G401.6 (cell line): ENCODE results near the gene SERPINB5.

Source experiments
- FAIRE-seq: peaks from 2 replicates; lab custom pipeline; 2012; peaks lifted over from hg19 to GRCh38; lab: Jason Lieb, UNC

The SERPINB5 gene

GRCh38 chr18:63468575-63468974, 8.2 kb upstream of the SERPINB5 start:
- no peak for FAIRE-seq

GRCh38 chr18:63470751-63471150, 6.0 kb upstream of the SERPINB5 start:
- FAIRE-seq = no peak

GRCh38 chr18:63472380-63472779, 4.4 kb upstream of the SERPINB5 start:
- no peak for FAIRE-seq

- FAIRE-seq = no peak
Observed at GRCh38 chr18:63477200-63477599, 442 bp downstream of the SERPINB5 start.

- FAIRE-seq = no peak
Observed at GRCh38 chr18:63477968-63478367, 1.2 kb downstream of the SERPINB5 start.

- FAIRE-seq = no peak
Observed at GRCh38 chr18:63479826-63480225, 3.1 kb downstream of the SERPINB5 start.

GRCh38 chr18:63480476-63480875, 3.7 kb downstream of the SERPINB5 start:
- no peak for FAIRE-seq

- no peak for FAIRE-seq
Observed at GRCh38 chr18:63480915-63481314, 4.2 kb downstream of the SERPINB5 start.

GRCh38 chr18:63487676-63488075, 10.9 kb downstream of the SERPINB5 start:
- FAIRE-seq = no peak

- no peak for FAIRE-seq
Observed at GRCh38 chr18:63488160-63488559, 11.4 kb downstream of the SERPINB5 start.

- FAIRE-seq = no peak
Observed at GRCh38 chr18:63492851-63493250, 16.1 kb downstream of the SERPINB5 start.

- no peak for FAIRE-seq
Observed at GRCh38 chr18:63495675-63496074, 18.9 kb downstream of the SERPINB5 start.

- FAIRE-seq = no peak
Observed at GRCh38 chr18:63505566-63506335, 29.0 kb downstream of the SERPINB5 start.

- FAIRE-seq = no peak
Observed at GRCh38 chr18:63506336-63506646, 29.5 kb downstream of the SERPINB5 start.

- FAIRE-seq = no peak
Observed at GRCh38 chr18:63508596-63508995, 31.8 kb downstream of the SERPINB5 start.

GRCh38 chr18:63511285-63511684, 34.5 kb downstream of the SERPINB5 start:
- no peak for FAIRE-seq

GRCh38 chr18:63514326-63514725, 37.6 kb downstream of the SERPINB5 start:
- FAIRE-seq = no peak

GRCh38 chr18:63514888-63515678, 38.3 kb downstream of the SERPINB5 start:
- no peak for FAIRE-seq

- no peak for FAIRE-seq
Observed at GRCh38 chr18:63515801-63516200, 39.0 kb downstream of the SERPINB5 start.

- peak; percentile 85 for FAIRE-seq
Observed at GRCh38 chr18:63518178-63519012, 41.6 kb downstream of the SERPINB5 start.

- FAIRE-seq = no peak
Observed at GRCh38 chr18:63520053-63520685, 43.4 kb downstream of the SERPINB5 start.

- no peak for FAIRE-seq
Observed at GRCh38 chr18:63523660-63524059, 46.9 kb downstream of the SERPINB5 start.
